HG02973 (cell line): ENCODE data around the gene CALD1.
A peak's percentile ranks its signal among the peaks of the same experiment; 100 is the strongest.

Experiments used
- ATAC-seq: cut with Tn5 transposase; IDR thresholded peaks from one replicate; pipeline ENCODE4 v1.9.1; 2021; ENCODE audit warnings: moderate library complexity; ENCODE audit not compliant: unreplicated experiment

Gene CALD1

DNA sequence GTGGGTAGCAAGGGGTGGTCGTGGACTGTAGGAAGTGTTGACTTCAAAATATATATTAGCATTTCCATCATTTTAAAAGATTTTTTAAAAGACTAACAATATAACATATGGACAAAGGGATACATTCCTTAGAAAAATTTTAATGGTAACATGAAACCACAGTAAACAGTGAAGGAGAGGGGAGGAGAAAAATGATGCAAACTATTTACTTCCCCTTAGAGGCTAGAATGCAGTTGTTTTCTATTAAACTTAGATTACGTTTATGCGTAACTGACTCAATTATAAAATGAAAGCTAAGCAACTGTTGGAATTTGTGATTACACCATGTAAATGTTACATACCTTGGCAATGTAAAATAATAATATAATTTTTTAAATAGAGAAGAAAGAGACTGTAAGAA lies 41.3 kb downstream of the CALD1 start:
- no peak for ATAC-seq

GRCh38 chr7:134823400-134823799 lies 44.0 kb downstream of the CALD1 start:
- no peak for ATAC-seq

DNA sequence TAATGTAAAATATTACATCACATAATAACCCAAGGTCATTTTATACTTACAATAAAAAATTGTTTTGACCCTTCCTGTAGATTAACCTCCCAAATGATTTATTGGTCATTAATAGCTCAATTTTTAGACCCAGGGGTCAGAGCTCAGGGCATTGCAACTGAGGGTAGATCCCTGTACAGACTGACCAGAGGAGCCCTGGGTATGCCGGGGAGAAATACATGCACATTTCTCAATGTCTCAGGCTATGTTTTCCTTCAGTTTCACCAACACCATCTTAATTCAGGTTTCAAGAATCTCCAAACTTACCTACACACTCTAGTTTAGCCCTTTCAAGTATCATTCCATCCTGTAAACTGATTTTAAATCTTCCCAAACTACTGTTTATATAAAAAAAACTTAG lies 46.2 kb downstream of the CALD1 start:
- no peak for ATAC-seq

GRCh38 chr7:134826105-134826504 lies 46.7 kb downstream of the CALD1 start:
- no peak for ATAC-seq

- no peak for ATAC-seq
Observed at GRCh38 chr7:134827436-134827835, 48.0 kb downstream of the CALD1 start.

DNA sequence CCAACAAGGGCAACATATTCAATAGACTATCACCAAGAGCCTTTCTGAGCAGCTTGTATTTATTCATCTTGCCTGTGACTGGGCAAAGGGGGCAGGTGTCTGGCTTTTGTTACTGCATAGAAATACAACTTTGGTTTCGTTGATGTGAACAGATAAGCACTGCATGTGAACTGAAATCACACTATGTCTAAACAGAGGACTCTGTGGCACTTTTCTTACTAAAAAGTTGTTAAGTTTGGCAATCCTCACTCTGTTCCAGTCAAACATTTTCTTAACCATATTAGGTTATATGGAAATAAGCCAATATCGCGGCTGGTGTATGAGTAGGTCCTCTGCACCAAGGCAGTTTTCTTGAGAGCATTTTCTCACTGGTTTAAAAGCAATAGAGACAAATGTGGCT lies 48.5 kb downstream of the CALD1 start:
- ATAC-seq: no peak

GRCh38 chr7:134828361-134828760 lies 48.9 kb downstream of the CALD1 start:
- no peak for ATAC-seq

DNA sequence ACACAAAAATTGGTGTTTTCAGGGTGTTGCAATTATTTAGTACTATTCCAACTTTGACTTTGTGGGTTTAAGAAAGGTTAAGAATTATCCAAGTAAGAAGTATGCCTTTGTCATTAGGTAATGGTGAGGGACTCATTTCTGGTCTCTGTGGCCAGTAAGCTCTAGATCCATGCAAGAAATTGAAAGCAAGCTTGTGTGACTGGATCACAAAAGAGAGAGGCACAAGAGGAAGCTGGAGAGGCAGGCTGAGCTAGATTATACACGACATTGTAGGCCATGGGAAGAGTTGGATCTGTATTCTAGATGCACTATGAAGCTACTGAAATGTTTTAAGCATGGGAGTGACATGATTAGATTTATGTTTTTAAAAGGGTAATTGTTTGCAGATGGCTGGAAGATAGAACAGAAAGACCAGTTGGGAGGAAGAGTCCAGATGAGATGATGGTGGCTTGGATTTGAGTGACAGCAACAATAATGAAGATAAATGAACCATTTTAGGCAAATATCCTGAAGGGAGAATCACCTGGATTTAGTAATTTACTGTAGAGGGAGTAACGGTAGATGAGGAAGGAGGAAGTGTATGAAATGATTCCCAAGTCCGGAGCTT lies 50.0 kb downstream of the CALD1 start:
- no peak for ATAC-seq

GRCh38 chr7:134831862-134832261 lies 52.4 kb downstream of the CALD1 start:
- no peak for ATAC-seq

DNA sequence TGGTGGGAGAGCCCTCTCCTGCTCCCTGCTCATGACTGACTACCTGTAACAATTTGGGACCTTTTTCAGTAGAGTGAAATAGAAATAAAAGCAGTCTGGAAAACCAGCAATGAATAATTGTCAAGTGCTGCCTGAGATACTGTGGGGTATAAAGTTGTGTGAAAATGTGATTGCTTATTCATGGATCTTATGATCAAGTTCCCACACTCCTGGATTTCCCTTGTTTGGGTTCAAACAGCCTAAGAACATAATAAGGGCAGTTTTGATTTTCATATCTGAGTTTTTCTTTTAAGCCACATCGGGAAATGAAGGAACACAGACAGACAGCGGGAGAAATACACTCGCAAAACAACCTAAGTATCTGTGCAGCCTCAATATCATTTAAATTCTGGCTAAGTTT lies 52.9 kb downstream of the CALD1 start:
- no peak for ATAC-seq

DNA sequence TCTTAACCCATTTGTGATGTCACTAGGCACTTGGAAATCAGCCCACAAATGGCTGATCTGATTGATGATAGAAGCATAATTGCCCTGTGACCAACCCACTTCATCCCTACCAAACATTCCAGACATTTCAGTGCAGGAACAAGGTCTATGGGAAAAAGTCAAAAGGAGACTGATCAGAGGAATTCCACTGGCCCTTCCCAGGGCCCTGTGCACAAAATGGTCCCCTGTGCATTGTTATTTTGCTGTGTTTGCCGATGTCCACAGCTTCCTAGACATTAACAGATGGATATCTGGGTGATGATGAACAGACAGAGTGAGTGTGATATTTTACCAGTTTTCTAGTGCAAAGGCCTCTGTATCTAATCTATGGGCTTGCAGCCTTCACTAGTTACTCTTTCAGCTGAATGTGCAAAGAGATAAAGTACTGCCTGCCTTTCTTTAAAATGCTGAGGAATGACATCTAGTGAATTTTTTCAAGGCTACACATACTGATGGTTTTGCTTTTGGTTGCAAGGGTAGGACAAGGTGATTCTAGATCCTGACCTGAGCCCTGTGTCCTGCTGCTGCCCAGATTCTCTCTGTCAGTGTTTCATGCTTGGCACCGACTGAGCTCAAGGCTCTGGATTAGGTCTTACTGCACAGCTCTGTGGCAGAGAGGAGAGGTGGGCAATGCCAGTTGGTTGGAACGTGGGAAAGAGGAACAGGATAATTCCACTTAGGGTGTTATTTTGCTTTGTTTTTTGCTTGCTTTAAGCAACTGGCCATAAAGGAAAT lies 55.4 kb downstream of the CALD1 start:
- no peak for ATAC-seq

- no peak for ATAC-seq
Observed at GRCh38 chr7:134835463-134835823, 56.0 kb downstream of the CALD1 start.

- ATAC-seq: no peak
Observed at GRCh38 chr7:134836447-134836846, 57.0 kb downstream of the CALD1 start.

DNA sequence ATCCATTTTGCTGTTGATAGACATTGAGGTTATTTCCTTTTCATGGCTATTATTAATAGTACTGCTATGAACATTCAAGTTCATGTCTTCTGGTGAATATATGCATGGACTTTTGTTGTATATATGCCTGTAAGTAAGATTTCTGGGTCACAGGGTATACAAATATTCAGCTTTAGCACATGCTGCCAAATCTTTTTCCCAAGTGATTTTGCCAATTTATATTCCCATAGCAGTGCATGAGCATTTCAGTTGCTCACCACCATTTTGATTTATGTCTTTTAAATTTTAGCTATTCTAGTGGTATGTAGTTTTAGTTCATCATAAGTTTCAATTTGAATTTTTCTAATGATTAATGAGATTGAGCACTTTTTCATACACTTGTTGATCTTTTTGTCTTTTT lies 59.9 kb downstream of the CALD1 start:
- ATAC-seq: no peak

DNA sequence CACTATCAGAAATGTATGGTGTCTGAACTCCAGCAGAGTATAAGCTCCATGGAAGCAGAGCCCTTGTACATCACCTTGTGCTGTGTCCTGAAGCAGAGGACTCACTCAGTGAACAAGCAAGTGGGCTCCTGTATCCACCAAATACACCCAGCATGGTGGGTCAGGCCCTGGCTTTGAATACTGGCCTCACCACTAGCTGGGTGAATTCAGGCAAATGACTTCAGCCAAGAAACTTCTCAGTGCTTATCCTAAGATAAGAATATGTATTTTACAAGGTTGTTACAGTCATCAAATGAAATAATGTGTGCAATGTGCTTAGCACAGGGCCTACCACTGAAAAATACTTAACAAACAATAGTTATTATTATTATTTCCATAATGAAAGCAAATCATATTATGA lies 62.6 kb downstream of the CALD1 start:
- no peak for ATAC-seq

- no peak for ATAC-seq
Observed at GRCh38 chr7:134842886-134843430, 63.5 kb downstream of the CALD1 start.

GRCh38 chr7:134844200-134844599 lies 64.8 kb downstream of the CALD1 start:
- ATAC-seq: no peak

- peak; percentile 56 for ATAC-seq
Observed at GRCh38 chr7:134845461-134845860, 66.0 kb downstream of the CALD1 start.

- ATAC-seq: no peak
Observed at GRCh38 chr7:134847851-134848588, 68.6 kb downstream of the CALD1 start.

- ATAC-seq: no peak
Observed at GRCh38 chr7:134850066-134850465, 70.6 kb downstream of the CALD1 start.

GRCh38 chr7:134851141-134851540 lies 71.7 kb downstream of the CALD1 start:
- ATAC-seq: no peak

- ATAC-seq: no peak
Observed at GRCh38 chr7:134852625-134853024, 73.2 kb downstream of the CALD1 start.
